Natural killer cell (primary cell): ENCODE data around the gene MRPS6. TPM values are rescaled to one million over a fixed set of nuclear protein-coding genes. Genes with fewer than 3 reads are reported as not detected.
A peak's percentile ranks its signal among the peaks of the same experiment; 100 is the strongest.

ENCODE experiments used
- ATAC-seq, 3 donors: fragments of 150-1000 bp in 2 of 3; fragments of 200-7000 bp in 1 of 3; cut with Tn5 transposase; 1 replicate in 1 of 3; 2 replicates in 2 of 3; pipeline ENCODE4 v1.10.0; 2021; ENCODE audit warnings: mild to moderate bottlenecking in 2 of 3, moderate library complexity in 2 of 3
- DNase-seq, 2 donors: peaks; one replicate each; pipeline versions ENCODE4 v3.0.0 to v3.0.0-alpha.2; 2013 to 2021; ENCODE audit warnings: mixed read lengths in 1 of 2
- H3K27ac ChIP-seq: one replicate; pipeline ENCODE4 v1.5.1; 2013; ENCODE audit warnings: mild to moderate bottlenecking, low read length
- H3K27me3 ChIP-seq: one replicate; pipeline ENCODE4 v1.6.1; 2013; ENCODE audit warnings: low read length; ENCODE audit not compliant: control insufficient read depth, insufficient read depth
- H3K36me3 ChIP-seq: one replicate; pipeline ENCODE4 v1.6.1; 2013; ENCODE audit warnings: low read length; ENCODE audit not compliant: control insufficient read depth, insufficient read depth
- H3K4me1 ChIP-seq: one replicate; pipeline ENCODE4 v1.6.1; 2013; ENCODE audit warnings: low read length; ENCODE audit not compliant: control insufficient read depth, insufficient read depth
- H3K4me3 ChIP-seq: one replicate; pipeline ENCODE4 v1.5.1; 2013; ENCODE audit warnings: low read length
- H3K9me3 ChIP-seq: one replicate; pipeline ENCODE4 v1.6.1; 2013; ENCODE audit warnings: low read length; ENCODE audit not compliant: control insufficient read depth, insufficient read depth
- H3K27ac Mint-ChIP-seq, 2 donors: one replicate each; pipeline ENCODE4 v1.8.0; 2022; ENCODE audit warnings: mild to moderate bottlenecking in 2 of 2, mixed read lengths in 2 of 2, moderate library complexity in 1 of 2
- H3K27me3 Mint-ChIP-seq, 2 donors: one replicate each; pipeline ENCODE4 v1.8.0; 2022; ENCODE audit warnings: low read depth in 2 of 2, mixed read lengths in 2 of 2
- H3K36me3 Mint-ChIP-seq: one replicate; pipeline ENCODE4 v1.8.0; 2022; ENCODE audit warnings: mixed read lengths
- H3K4me1 Mint-ChIP-seq, 2 donors: one replicate each; pipeline ENCODE4 v1.8.0; 2022; ENCODE audit warnings: mixed read lengths in 2 of 2
- H3K4me3 Mint-ChIP-seq: one replicate; pipeline ENCODE4 v1.8.0; 2022; ENCODE audit warnings: mild to moderate bottlenecking, moderate library complexity, mixed read lengths
- H3K9me3 Mint-ChIP-seq, 2 donors: one replicate each; pipeline ENCODE4 v1.8.0; 2022; ENCODE audit warnings: mixed read lengths in 2 of 2
- WGBS: methylation state at CpG from one replicate; pipeline ENCODE4 v1.1.7; 2013; ENCODE audit warnings: missing lambda C conversion rate; ENCODE audit not compliant: insufficient coverage; 5-methylcytosine and 5-hydroxymethylcytosine counted together
- intact Hi-C: fragments of 100-400 bp; cut with micrococcal nuclease; formaldehyde crosslinking; loops from one replicate; pipeline ENCODE4 v1.14.2; 2022
- total RNA-seq, 4 donors: library from RNA; stranded (reverse); fragments of 120-200 nt in 1 of 4; gene quantifications; one replicate each; pipeline versions ENCODE4 v1.2.3 to v1.2.4, GENCODE V29; 2013 to 2022
- TF ChIP-seq, protein P1 (sequence below): fragments of 200-600 bp; IDR thresholded peaks from one replicate; pipeline ENCODE4 v1.8.0; 2022; ENCODE audit warnings: antibody characterized with exemption

The MRPS6 gene
- total RNA-seq, 3 donors from 2014 or later (not counting 1 experiment from before 2014, with no cell fraction given) = 42.7 to 54.5 (median 44.3) TPM

DNA sequence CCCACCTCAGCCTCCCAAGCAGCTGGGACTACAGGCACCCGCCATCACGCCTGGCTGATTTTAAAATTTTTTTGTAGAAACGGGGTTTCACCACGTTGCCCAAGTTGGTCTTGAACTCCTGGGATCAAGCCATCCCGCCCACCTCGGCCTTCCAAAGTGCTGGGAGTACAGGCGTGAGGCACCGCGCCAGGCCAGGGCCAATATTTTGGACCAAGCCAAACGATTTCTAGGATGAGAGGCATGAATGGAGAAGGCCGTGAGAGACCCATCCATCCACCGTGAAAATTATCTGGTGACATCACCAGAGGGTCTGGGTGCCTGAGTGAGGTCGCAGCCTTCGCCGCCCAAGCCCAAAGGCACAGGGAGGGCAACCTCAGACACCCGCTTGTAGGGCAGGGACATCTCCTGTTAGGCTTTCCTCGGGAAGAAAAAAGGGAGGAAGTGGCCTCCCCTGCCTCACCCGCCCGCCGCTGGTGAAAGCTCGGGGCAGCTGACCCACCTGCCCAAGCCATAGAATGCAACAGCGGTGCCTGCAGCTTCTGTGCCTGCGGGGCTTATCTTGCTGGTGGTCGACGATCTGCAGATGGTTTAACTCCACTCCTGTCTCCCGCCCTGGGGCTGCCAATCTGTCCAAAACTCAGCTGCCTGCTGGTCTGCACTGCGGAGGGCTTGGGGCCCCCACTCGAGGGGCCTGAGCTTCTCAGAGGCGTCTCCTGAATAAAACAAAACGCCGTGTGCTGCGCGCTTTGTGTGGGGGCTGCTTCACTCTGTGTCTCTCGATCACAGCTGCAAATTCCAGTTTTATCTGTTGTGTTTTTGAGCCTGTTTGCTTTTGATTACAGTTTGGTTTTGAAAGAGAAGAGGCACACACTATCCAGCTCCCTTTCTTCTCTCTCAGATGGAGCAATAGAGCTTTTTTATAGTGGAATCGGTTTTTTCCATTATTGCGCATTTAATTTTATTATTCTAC, 85.8 kb downstream of the MRPS6 start:
- no peak overlapping the region for H3K4me3 ChIP-seq
- Mint-ChIP-seq H3K9me3 (peaks cover 0 to 2% of the 10 kb centered on the region in 2 donors), H3K36me3 (peaks cover 2% of the 10 kb centered on the region), H3K4me3 (no peak overlapping the region), H3K27me3 (no peaks in the 10 kb centered on the region), H3K27ac (no peak overlapping the region), H3K4me1 (peaks cover 5 to 6% of the 10 kb centered on the region in 2 donors)
- DNase-seq = no peak
- peaks cover 8% of the 10 kb centered on the region for H3K9me3 ChIP-seq
- no peak for ATAC-seq
- no peak overlapping the region for H3K27ac ChIP-seq
- TF ChIP-seq, protein P1, sequence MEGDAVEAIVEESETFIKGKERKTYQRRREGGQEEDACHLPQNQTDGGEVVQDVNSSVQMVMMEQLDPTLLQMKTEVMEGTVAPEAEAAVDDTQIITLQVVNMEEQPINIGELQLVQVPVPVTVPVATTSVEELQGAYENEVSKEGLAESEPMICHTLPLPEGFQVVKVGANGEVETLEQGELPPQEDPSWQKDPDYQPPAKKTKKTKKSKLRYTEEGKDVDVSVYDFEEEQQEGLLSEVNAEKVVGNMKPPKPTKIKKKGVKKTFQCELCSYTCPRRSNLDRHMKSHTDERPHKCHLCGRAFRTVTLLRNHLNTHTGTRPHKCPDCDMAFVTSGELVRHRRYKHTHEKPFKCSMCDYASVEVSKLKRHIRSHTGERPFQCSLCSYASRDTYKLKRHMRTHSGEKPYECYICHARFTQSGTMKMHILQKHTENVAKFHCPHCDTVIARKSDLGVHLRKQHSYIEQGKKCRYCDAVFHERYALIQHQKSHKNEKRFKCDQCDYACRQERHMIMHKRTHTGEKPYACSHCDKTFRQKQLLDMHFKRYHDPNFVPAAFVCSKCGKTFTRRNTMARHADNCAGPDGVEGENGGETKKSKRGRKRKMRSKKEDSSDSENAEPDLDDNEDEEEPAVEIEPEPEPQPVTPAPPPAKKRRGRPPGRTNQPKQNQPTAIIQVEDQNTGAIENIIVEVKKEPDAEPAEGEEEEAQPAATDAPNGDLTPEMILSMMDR = no peak
- no peaks in the 10 kb centered on the region for H3K27me3 ChIP-seq
- H3K36me3 ChIP-seq = no peaks in the 10 kb centered on the region
- intact Hi-C loops = no loop called here
- 95% methylated on average over 34 of the region's 36 CpGs for WGBS
- no peaks in the 10 kb centered on the region for H3K4me1 ChIP-seq

DNA sequence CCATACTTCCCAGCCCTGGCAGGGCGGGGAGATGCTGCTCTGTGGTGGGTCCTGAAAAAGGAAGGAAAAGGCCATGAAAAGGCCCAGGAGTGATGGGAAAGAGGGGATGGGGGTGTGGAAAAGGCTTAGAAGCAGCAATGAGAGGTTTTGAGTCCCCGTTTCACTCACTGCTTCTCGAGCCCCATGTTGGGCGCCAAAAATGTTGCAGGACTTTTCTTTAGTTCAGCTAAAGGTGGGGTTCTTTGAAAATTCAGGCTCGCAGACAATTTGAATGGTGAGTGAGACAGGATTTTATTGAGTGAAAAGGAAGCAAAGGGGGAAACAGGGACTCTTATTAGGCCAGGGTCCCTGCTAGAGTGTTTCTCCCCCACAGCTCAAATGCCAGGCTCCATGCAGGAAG, 93.1 kb downstream of the MRPS6 start:
- no peak for ATAC-seq
- intact Hi-C loops = no loop called here
- Histone ChIP-seq H3K36me3 (no peaks in the 10 kb centered on the region), H3K4me3 (no peak overlapping the region), H3K27me3 (no peaks in the 10 kb centered on the region), H3K9me3 (peaks cover 54% of the 10 kb centered on the region), H3K4me1 (no peaks in the 10 kb centered on the region), H3K27ac (no peak overlapping the region)
- 96% methylated on average over 5 of the region's 5 CpGs for WGBS
- no peaks in the 10 kb centered on the region for H3K27me3 Mint-ChIP-seq
- no peak overlapping the region for H3K4me3 Mint-ChIP-seq
- H3K9me3 Mint-ChIP-seq = peaks cover 10 to 34% of the 10 kb centered on the region in 2 donors
- H3K36me3 Mint-ChIP-seq = peaks cover 57% of the 10 kb centered on the region
- TF ChIP-seq, protein P1 = no peak
- H3K27ac Mint-ChIP-seq = no peak overlapping the region
- peak in 1 of 2 donors; percentile 7 for DNase-seq
- H3K4me1 Mint-ChIP-seq = no peaks in the 10 kb centered on the region

DNA sequence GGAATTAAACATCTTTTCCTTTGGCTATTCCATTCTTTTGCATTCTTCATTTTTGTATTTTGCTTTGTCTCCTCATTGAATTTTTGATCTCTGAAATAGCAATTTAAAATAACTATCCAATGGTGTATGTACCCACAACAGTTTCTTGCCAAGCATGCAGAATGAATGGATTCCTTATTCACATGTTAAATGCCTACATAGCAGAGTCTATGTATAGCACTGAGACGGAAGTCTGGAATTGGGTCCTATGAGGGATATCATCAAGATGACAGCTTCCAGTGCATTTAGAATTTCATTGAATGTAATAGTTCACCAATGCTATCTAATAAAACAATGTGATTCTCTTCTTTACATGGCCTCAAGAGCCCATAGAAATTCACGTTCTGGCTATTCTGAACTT, 97.5 kb downstream of the MRPS6 start:
- no peak overlapping the region for H3K4me3 ChIP-seq
- no peak overlapping the region for H3K27ac ChIP-seq
- Mint-ChIP-seq H3K9me3 (peaks cover 20 to 47% of the 10 kb centered on the region in 2 donors), H3K27ac (no peak overlapping the region), H3K36me3 (peaks cover 63% of the 10 kb centered on the region), H3K4me1 (no peaks in the 10 kb centered on the region), H3K27me3 (no peaks in the 10 kb centered on the region), H3K4me3 (no peak overlapping the region)
- TF ChIP-seq, protein P1 = no peak
- no peaks in the 10 kb centered on the region for H3K27me3 ChIP-seq
- H3K9me3 ChIP-seq = peaks cover 54% of the 10 kb centered on the region
- H3K36me3 ChIP-seq = no peaks in the 10 kb centered on the region
- ATAC-seq = no peak
- intact Hi-C loops = no loop called here
- H3K4me1 ChIP-seq = no peaks in the 10 kb centered on the region
- 100% methylated on average over 2 of the region's 2 CpGs for WGBS
- no peak for DNase-seq
